ENCODE measurements around the gene ZNF12.

- TF ChIP-seq POLR2A (IDR thresholded peaks at IDR 0.05; ENCODE audit: low read length) (peak; percentile 57), GATA1 (IDR thresholded peaks at IDR 0.05; ENCODE audit: low read depth, low read length) (no peak)
Observed at GRCh38 chr7:6729492-6730342, 23.0 kb upstream of the ZNF12 start.

Data from erythroblast (primary cell).